Measurements from ENCODE around the gene UBE2U.

DNA sequence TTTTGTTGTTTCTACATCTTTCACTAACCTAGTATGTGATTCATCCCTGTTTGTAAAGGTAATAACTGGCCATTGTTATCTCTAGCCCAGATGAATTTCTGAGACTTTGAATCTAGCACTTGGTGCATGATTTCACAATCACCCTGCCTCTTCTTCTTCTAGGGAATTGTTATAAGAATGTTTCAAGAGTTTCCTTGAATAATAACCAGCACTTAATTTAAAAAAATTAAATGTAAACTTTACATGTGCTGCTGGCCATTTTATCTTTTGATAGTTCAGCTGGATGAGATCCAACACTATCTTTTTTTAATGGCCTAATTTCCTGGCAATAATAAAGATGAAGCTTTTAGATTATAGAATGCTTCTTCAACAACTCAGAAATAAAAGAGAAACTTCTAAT is 31.8 kb downstream of the UBE2U start:
- TF ChIP-seq, protein P1, sequence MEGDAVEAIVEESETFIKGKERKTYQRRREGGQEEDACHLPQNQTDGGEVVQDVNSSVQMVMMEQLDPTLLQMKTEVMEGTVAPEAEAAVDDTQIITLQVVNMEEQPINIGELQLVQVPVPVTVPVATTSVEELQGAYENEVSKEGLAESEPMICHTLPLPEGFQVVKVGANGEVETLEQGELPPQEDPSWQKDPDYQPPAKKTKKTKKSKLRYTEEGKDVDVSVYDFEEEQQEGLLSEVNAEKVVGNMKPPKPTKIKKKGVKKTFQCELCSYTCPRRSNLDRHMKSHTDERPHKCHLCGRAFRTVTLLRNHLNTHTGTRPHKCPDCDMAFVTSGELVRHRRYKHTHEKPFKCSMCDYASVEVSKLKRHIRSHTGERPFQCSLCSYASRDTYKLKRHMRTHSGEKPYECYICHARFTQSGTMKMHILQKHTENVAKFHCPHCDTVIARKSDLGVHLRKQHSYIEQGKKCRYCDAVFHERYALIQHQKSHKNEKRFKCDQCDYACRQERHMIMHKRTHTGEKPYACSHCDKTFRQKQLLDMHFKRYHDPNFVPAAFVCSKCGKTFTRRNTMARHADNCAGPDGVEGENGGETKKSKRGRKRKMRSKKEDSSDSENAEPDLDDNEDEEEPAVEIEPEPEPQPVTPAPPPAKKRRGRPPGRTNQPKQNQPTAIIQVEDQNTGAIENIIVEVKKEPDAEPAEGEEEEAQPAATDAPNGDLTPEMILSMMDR (IDR thresholded peaks at IDR 0.05): no peak
- TF ChIP-seq POLR2A (IDR thresholded peaks at IDR 0.05): no peak

Data from adrenal gland (tissue), 5 donors.